ENCODE measurements around the gene AADACL4.

AADACL4 gene

GRCh38 chr1:12643785-12644184, at the start of gene AADACL4:
AADACL4 (plus strand) TSS chr1:12644085; CDS start chr1:12644547, 462 bp downstream.
- Histone ChIP-seq H3K27me3 (no peaks in the 10 kb centered on the region), H3K4me2 (no peak within 1 kb of the TSS), H3K4me1 (peaks cover 0 to 10% (median 8%) of the 10 kb centered on the region in 10 experiments; a peak in 9 of 20 replicates), H3K27ac (no peak within 1 kb of the TSS), H3K9ac (no peak within 1 kb of the TSS), H3K9me3 (replicated peaks in 1 of 11) (peaks cover 36 to 54% (median 39%) of the 10 kb centered on the region in 11 experiments), H3K36me3 (peaks cover 0 to 7% (median 0%) of the 10 kb centered on the region in 11 experiments; a peak in 4 of 22 replicates), H4K20me1 (no peaks in the 10 kb centered on the region), H3K4me3 (no peak within 1 kb of the TSS)
- TF ChIP-seq Cebpa-rat (IDR thresholded peaks at IDR 0.05): no peak

GRCh38 chr1:12594490-12594889, 49.4 kb upstream of the AADACL4 start:
- H3K4me3 ChIP-seq: peak overlapping the region in 8 of 10 experiments; percentile 50 to 65 (median 56); a peak in 13 of 20 replicates
- peaks cover 34 to 63% (median 47%) of the 10 kb centered on the region in 10 experiments for H3K4me1 ChIP-seq
- TF ChIP-seq Cebpa-rat (IDR thresholded peaks at IDR 0.05): no peak
- peak overlapping the region in 9 of 11 experiments; percentile 36 to 78 (median 69); a peak in 15 of 22 replicates for H3K27ac ChIP-seq
- no peaks in the 10 kb centered on the region for H3K9me3 ChIP-seq (replicated peaks in 1 of 11)
- no peaks in the 10 kb centered on the region for H3K36me3 ChIP-seq
- H4K20me1 ChIP-seq: peaks cover 0 to 8% (median 0%) of the 10 kb centered on the region in 11 experiments; a peak in 2 of 22 replicates
- peak overlapping the region in 9 of 11 experiments; percentile 49 to 79 (median 75); a peak in 16 of 22 replicates for H3K9ac ChIP-seq
- H3K4me2 ChIP-seq: peak overlapping the region; percentile 88 to 99 (median 97)
- H3K27me3 ChIP-seq: peaks cover 0 to 19% (median 0%) of the 10 kb centered on the region in 11 experiments; a peak in 6 of 22 replicates

GRCh38 chr1:12594966-12595756, 48.7 kb upstream of the AADACL4 start:
- Histone ChIP-seq H3K27me3 (peaks cover 0 to 19% (median 0%) of the 10 kb centered on the region in 11 experiments; a peak in 6 of 22 replicates), H3K4me2 (peak overlapping the region; percentile 88 to 99 (median 97)), H3K4me3 (peak overlapping the region; percentile 31 to 65 (median 54); a peak in 19 of 20 replicates), H3K27ac (peak overlapping the region in 9 of 11 experiments; percentile 36 to 78 (median 69); a peak in 17 of 22 replicates), H3K36me3 (no peaks in the 10 kb centered on the region), H3K9ac (peak overlapping the region in 10 of 11 experiments; percentile 49 to 79 (median 74); a peak in 17 of 22 replicates), H3K9me3 (replicated peaks in 1 of 11) (no peaks in the 10 kb centered on the region), H4K20me1 (peaks cover 0 to 8% (median 0%) of the 10 kb centered on the region in 11 experiments; a peak in 2 of 22 replicates), H3K4me1 (peaks cover 34 to 67% (median 48%) of the 10 kb centered on the region in 10 experiments)
- no peak for TF ChIP-seq Cebpa-rat (IDR thresholded peaks at IDR 0.05)

- Histone ChIP-seq H3K36me3 (no peaks in the 10 kb centered on the region), H3K27ac (peak overlapping the region in 2 of 11 experiments; percentile 34 to 55; a peak in 1 of 22 replicates), H3K9ac (peak overlapping the region in 1 of 11 experiments; percentile 28; a peak in 2 of 22 replicates), H3K9me3 (replicated peaks in 1 of 11) (no peaks in the 10 kb centered on the region), H3K4me2 (peak overlapping the region; percentile 45 to 91 (median 63); a peak in 21 of 22 replicates), H3K4me1 (peaks cover 34 to 72% (median 52%) of the 10 kb centered on the region in 10 experiments), H3K27me3 (peaks cover 0 to 19% (median 0%) of the 10 kb centered on the region in 11 experiments; a peak in 6 of 22 replicates), H4K20me1 (peaks cover 0 to 8% (median 0%) of the 10 kb centered on the region in 11 experiments; a peak in 2 of 22 replicates), H3K4me3 (peak overlapping the region in 2 of 10 experiments; percentile 31 to 48; a peak in 4 of 20 replicates)
- no peak for TF ChIP-seq Cebpa-rat (IDR thresholded peaks at IDR 0.05)
These were observed 48.2 kb upstream of the AADACL4 start for GRCh38 chr1:12595757-12596006.

GRCh38 chr1:12596007-12596821, 47.7 kb upstream of the AADACL4 start:
- Histone ChIP-seq H3K9ac (peak overlapping the region in 1 of 11 experiments; percentile 28; a peak in 1 of 22 replicates), H3K27me3 (peaks cover 0 to 19% (median 0%) of the 10 kb centered on the region in 11 experiments; a peak in 6 of 22 replicates), H3K27ac (peak overlapping the region in 3 of 11 experiments; percentile 34 to 55 (median 38); a peak in 3 of 22 replicates), H3K36me3 (no peaks in the 10 kb centered on the region), H3K4me2 (peak overlapping the region; percentile 45 to 91 (median 63); a peak in 21 of 22 replicates), H3K9me3 (replicated peaks in 1 of 11) (no peaks in the 10 kb centered on the region), H4K20me1 (peaks cover 0 to 8% (median 0%) of the 10 kb centered on the region in 11 experiments; a peak in 2 of 22 replicates), H3K4me1 (peaks cover 37 to 76% (median 57%) of the 10 kb centered on the region in 10 experiments), H3K4me3 (no peak overlapping the region)
- TF ChIP-seq Cebpa-rat (IDR thresholded peaks at IDR 0.05): no peak

GRCh38 chr1:12597792-12598191, 46.1 kb upstream of the AADACL4 start:
- no peak for TF ChIP-seq Cebpa-rat (IDR thresholded peaks at IDR 0.05)
- Histone ChIP-seq H3K36me3 (no peaks in the 10 kb centered on the region), H3K27ac (peak overlapping the region in 1 of 11 experiments; percentile 12; a peak in 1 of 22 replicates), H3K4me3 (no peak overlapping the region), H3K9me3 (replicated peaks in 1 of 11) (no peaks in the 10 kb centered on the region), H3K27me3 (peaks cover 0 to 19% (median 0%) of the 10 kb centered on the region in 11 experiments; a peak in 6 of 22 replicates), H3K4me2 (peak overlapping the region; percentile 42 to 91 (median 63)), H3K4me1 (peaks cover 53 to 87% (median 71%) of the 10 kb centered on the region in 10 experiments), H3K9ac (no peak overlapping the region), H4K20me1 (peaks cover 0 to 8% (median 0%) of the 10 kb centered on the region in 11 experiments; a peak in 2 of 22 replicates)

GRCh38 chr1:12598974-12599373, 44.9 kb upstream of the AADACL4 start:
- Histone ChIP-seq H3K9ac (no peak overlapping the region), H3K4me2 (no peak overlapping the region), H3K9me3 (replicated peaks in 1 of 11) (no peaks in the 10 kb centered on the region), H3K27ac (no peak overlapping the region), H3K4me1 (peaks cover 65 to 87% (median 75%) of the 10 kb centered on the region in 10 experiments), H3K27me3 (peaks cover 0 to 19% (median 0%) of the 10 kb centered on the region in 11 experiments; a peak in 6 of 22 replicates), H4K20me1 (peaks cover 0 to 8% (median 0%) of the 10 kb centered on the region in 11 experiments; a peak in 2 of 22 replicates), H3K36me3 (no peaks in the 10 kb centered on the region), H3K4me3 (no peak overlapping the region)
- no peak for TF ChIP-seq Cebpa-rat (IDR thresholded peaks at IDR 0.05)

GRCh38 chr1:12599657-12600056, 44.2 kb upstream of the AADACL4 start:
- no peak for TF ChIP-seq Cebpa-rat (IDR thresholded peaks at IDR 0.05)
- Histone ChIP-seq H3K9me3 (replicated peaks in 1 of 11) (no peaks in the 10 kb centered on the region), H3K27ac (no peak overlapping the region)

More at GRCh38 chr1:12599657-12600056, 44.2 kb upstream of the AADACL4 start:
- Histone ChIP-seq H3K9ac (no peak overlapping the region), H4K20me1 (peaks cover 0 to 8% (median 0%) of the 10 kb centered on the region in 11 experiments; a peak in 2 of 22 replicates), H3K4me2 (0 out of 22 replicates have a peak overlapping the region, but pooled peaks of 1 of the 11 experiments have one; percentile 63), H3K4me3 (no peak overlapping the region), H3K4me1 (peaks cover 70 to 86% (median 77%) of the 10 kb centered on the region in 10 experiments), H3K36me3 (no peaks in the 10 kb centered on the region), H3K27me3 (peaks cover 0 to 12% (median 0%) of the 10 kb centered on the region in 11 experiments; a peak in 6 of 22 replicates)

Measured in BLaER1 treated with 17β-estradiol and CSF1 and Interleukin-3, amounts not matched to agents 10 nM and 100 nM (cell line).